Activated CD4-positive, alpha-beta T cell treated with anti-CD3 and anti-CD28 coated beads for 4 hours (primary cell): ENCODE measurements around the gene BLTP3B.

ENCODE experiments used
- DNase-seq, 2 donors: peaks; one replicate each; pipeline ENCODE4 v3.0.0-alpha.2; 2020

BLTP3B gene

GRCh38 chr12:100159391-100160104, 16.9 kb upstream of the BLTP3B start:
- DNase-seq = no peak

DNA sequence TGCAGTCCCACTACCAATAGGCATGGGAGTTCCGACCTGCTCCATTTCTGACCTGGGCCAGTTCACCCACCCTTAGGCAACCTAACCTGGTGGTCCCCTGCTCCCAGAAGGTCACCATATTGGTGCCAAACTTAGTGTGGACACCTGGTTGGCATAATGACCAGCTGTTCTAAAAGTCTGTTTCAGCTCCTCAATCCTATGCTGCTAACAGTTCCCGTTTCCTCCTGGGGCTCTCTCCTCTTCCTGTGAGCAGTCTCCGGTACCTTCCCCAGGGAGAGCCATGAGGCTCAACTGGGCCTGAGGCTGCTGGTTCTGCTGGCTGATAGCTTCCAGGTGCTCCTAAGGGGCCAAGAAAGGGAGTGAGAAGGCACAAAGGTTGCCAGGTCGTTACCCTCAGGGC, 15.9 kb upstream of the BLTP3B start:
- DNase-seq = no peak

- no peak for DNase-seq
These were observed 14.8 kb upstream of the BLTP3B start for GRCh38 chr12:100157427-100157821.

DNA sequence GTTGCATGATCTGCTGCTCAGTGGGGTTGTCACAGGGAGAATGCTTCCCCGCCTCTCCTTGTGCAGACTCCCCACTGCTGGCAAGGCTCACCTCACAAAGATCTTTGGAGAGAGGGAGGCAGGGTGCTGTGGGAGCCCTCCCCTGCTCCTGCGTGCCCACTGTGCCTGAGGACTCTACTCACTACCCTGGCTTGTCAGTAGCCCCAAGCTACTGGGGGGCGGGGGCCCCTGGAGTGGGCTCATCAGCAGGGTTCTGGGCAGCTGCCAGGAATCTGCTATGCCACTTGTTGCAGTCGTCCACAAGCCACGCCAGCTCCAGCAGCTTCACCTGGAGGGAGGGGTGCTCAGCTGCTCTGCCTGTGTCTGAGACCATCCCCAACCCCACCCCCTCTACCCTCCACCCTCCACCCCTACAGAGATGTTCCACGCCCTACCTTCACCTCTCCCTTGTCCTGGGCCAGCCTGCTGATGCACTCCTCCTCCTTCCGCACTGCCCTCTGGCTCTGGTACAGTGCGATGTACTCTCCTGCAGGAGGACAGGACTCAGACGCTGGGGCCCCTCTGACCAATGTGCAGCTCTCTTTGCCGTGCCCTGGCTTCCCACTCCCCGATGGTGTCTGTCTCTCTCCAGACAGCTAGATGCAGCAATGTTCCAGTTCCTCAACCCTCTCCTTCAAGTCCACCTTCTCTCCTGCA, 14.2 kb upstream of the BLTP3B start:
- DNase-seq = no peak

GRCh38 chr12:100154474-100155247, 12.0 kb upstream of the BLTP3B start:
- DNase-seq = peak; percentile 60 to 75

GRCh38 chr12:100153131-100153530, 10.5 kb upstream of the BLTP3B start:
- no peak for DNase-seq

- no peak for DNase-seq
These were observed 9.1 kb upstream of the BLTP3B start for GRCh38 chr12:100151769-100152168.

GRCh38 chr12:100146252-100146651, 3.6 kb upstream of the BLTP3B start:
- no peak for DNase-seq

- DNase-seq = no peak
These were observed 3.0 kb upstream of the BLTP3B start for GRCh38 chr12:100145643-100146042.

- DNase-seq = peak; percentile 31 to 36
These were observed 450 bp downstream of the BLTP3B start for GRCh38 chr12:100141998-100142850.

- DNase-seq = peak; percentile 30 to 58
These were observed 1.0 kb downstream of the BLTP3B start for GRCh38 chr12:100141666-100141997.

DNA sequence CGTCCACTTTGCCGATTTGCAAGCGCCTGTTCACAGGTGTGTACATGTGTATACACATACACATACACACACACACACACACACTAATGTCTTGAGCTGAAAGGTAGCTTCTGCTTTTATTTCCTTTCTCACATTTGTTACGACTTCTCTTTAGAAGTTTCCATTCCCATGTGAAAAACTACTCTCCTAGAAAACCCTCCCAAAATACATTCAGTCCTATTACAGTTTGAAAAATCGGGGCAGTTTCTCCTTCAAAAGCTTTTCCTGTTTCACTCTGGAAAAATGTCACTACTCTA, 3.9 kb downstream of the BLTP3B start:
- no peak for DNase-seq

- no peak for DNase-seq
These were observed 4.4 kb downstream of the BLTP3B start for GRCh38 chr12:100138048-100138802.

DNA sequence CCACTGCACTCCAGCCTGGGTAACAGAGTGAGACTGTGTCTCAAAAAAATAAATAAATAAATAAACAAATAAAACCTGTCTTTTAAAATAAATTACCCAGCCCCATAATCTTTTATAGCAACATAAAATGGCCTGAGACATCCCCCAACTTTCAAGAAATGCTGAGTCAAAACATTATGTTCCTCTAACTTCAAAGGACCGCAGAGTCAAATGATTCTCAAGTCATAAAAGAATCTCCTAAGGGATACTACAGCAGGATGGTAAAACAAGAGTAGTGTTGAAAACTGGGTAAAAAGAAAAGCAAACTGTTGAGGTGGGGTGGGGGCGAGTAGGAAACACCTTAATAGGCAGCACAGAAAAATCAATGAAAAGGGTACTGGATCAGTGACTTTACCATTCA, 9.5 kb downstream of the BLTP3B start:
- DNase-seq = no peak

DNA sequence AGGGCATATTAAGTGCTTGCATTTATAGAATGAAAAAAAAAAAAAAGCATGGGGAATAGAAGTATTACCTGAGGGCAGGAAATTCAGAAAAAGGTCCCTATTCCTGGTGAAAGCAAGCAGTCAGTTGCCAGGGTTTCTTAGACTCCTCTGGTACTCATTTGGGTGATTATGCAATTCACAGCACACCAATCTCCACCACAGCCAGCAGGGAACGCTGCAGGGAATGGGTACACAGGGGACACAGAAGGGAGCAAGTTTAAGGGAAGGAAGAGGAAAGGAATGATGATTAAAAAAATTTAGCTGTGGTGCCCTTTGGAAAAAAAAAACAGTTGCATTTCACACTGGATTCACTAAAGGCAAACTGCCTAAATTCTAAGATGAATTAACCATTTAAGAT, 14.2 kb downstream of the BLTP3B start:
- no peak for DNase-seq

DNA sequence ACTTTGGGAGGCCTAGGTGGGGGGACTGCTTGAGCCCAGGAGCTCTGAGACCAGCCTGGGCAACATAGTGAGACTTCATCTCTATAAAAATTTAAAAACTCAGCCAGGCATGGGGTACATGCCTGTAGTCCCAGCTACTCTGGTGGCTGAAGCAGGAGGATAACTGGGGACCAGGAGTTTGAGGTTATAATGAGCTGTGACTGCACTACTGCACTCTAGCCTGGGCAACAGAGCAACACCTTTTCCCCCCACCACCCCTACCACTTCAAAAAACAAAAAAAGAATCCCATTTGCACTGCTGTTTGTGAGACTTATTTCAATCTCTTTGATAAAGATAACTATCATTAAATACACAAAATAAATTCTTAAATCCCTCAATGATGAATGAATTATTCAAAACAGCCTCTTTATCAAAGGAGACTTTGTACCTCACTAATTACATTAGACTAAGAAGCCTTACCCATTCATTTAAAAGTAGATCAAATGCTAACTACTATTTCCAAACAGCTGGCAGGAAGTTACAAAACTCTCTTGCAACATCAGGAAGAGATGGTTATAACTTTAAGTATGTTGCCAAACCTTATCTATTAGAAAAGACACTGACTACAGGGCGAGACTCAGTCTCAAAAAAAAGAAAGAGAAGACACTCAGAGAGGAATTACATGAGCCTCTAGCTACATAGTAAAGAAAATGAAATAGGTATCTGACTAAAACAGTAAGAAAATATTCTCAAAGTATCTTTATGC, 14.7 kb downstream of the BLTP3B start:
- no peak for DNase-seq

- DNase-seq = no peak
These were observed 19.2 kb downstream of the BLTP3B start for GRCh38 chr12:100123316-100124095.

- DNase-seq = no peak
These were observed 22.3 kb downstream of the BLTP3B start for GRCh38 chr12:100120355-100120754.

- no peak for DNase-seq
These were observed 27.4 kb downstream of the BLTP3B start for GRCh38 chr12:100115291-100115690.

GRCh38 chr12:100114574-100114973, 28.1 kb downstream of the BLTP3B start:
- no peak for DNase-seq

DNA sequence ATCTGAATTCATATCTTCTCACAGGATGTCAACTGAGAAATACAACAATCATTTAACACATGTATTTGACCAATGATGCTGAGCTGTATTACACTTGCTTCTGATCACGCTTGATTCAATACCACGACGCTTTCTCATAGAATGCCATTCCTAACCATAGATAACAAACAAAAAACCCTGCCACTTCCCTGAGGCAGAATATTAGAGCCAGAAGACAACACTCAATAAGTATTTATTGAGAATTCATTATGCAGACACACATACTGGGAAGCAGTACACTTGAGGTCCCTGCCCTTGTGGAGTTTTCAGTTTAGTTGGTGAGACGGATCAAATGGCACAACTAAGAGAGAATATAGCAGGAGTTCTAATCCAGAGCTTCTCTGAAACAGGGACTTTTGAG, 32.4 kb downstream of the BLTP3B start:
- DNase-seq = no peak
